Ascending aorta (tissue), 2 donors: ENCODE data around the gene DOCK6. TPM values are rescaled to one million over a fixed set of nuclear protein-coding genes. Genes with fewer than 3 reads are reported as not detected.
"Not testable (repeated sequence)": the region's sequence is repeated elsewhere in the genome, so short reads cannot be mapped to it uniquely, and the experiment has no call there.

ENCODE experiments used
- DNase-seq, 2 donors: peaks; one replicate each; pipeline ENCODE4 v3.0.0-alpha.2; 2019; ENCODE audit warnings: low spot score in 2 of 2
- H3K27ac ChIP-seq, 2 donors: fragments of 200-600 bp; sonication (generic); one replicate each; pipeline ENCODE4 v1.5.1; 2016 to 2017; ENCODE audit warnings: mild to moderate bottlenecking in 1 of 2
- H3K27me3 ChIP-seq: fragments of 200-600 bp; sonication (generic); one replicate; pipeline ENCODE4 v1.5.1; 2017
- H3K36me3 ChIP-seq, 2 donors: fragments of 200-600 bp; sonication (generic); one replicate each; pipeline ENCODE4 v1.5.1; 2016
- H3K4me1 ChIP-seq, 2 donors: fragments of 200-600 bp; sonication (generic); one replicate each; pipeline ENCODE4 v1.5.1; 2016 to 2017; ENCODE audit warnings: mild to moderate bottlenecking in 1 of 2
- H3K4me3 ChIP-seq, 2 donors: fragments of 200-600 bp; sonication (generic); one replicate each; pipeline ENCODE4 v1.5.1; 2016 to 2017; ENCODE audit warnings: mild to moderate bottlenecking in 1 of 2
- H3K9me3 ChIP-seq, 2 donors: fragments of 200-600 bp; sonication (generic); one replicate each; pipeline ENCODE4 v1.5.1; 2016
- intact Hi-C: fragments of 100-400 bp; cut with DNase I; formaldehyde crosslinking; loops from one replicate; pipeline ENCODE4 v1.15.1; 2023
- total RNA-seq: library from RNA; depleted of rRNA; stranded (reverse); fragments of >200 nt; gene quantifications from one replicate; pipeline ENCODE4 v1.1.0, GENCODE V29; 2016
- TF ChIP-seq, protein P1 (sequence below), 3 experiments: fragments of 200-600 bp in 2 of 3; fragments of 450-650 bp in 1 of 3; sonication (generic) in 2 of 3; IDR thresholded peaks; one replicate each; pipeline ENCODE4 v1.5.1; 2016 to 2019; ENCODE audit warnings: antibody characterized with exemption in 3 of 3, mild to moderate bottlenecking in 1 of 3, moderate library complexity in 1 of 3

DOCK6 gene
- total RNA-seq, 1 donor from 2014 or later, result 140 TPM

DNA sequence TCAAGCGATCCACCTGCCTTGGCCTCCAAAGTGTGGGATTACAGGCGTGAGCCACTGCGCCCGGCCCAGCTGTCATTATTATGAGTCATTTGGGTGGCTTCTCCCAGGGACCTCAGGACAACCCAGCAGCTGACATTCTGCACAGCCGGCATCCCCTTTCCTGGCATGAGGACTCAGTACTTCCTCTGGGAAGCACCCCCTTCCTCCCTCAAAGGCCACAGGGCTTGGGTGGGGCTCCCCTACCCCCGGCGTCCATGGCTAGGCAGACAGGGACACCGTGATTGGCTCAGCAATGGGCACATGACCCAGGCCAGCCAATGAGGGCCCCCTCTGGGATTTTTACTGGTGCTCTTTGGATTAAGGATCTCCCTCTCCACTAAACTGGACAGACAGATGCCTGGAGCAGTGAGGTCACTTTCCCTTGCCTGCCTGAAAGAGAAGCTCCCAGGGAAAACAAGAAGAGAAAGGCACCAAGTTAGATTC, 71.0 kb downstream of the DOCK6 start:
- DNase-seq, result peak; percentile 62 to 88
- Histone ChIP-seq H3K4me3 (peak overlapping the region; percentile 27 to 67), H3K36me3 (peaks cover 30 to 55% of the 10 kb centered on the region in 2 donors), H3K4me1 (peaks cover 33 to 63% of the 10 kb centered on the region in 2 donors), H3K27ac (peak overlapping the region; percentile 83 to 85), H3K27me3 (no peaks in the 10 kb centered on the region), H3K9me3 (no peaks in the 10 kb centered on the region)
- intact Hi-C loops, result no loop called here
- TF ChIP-seq, protein P1, sequence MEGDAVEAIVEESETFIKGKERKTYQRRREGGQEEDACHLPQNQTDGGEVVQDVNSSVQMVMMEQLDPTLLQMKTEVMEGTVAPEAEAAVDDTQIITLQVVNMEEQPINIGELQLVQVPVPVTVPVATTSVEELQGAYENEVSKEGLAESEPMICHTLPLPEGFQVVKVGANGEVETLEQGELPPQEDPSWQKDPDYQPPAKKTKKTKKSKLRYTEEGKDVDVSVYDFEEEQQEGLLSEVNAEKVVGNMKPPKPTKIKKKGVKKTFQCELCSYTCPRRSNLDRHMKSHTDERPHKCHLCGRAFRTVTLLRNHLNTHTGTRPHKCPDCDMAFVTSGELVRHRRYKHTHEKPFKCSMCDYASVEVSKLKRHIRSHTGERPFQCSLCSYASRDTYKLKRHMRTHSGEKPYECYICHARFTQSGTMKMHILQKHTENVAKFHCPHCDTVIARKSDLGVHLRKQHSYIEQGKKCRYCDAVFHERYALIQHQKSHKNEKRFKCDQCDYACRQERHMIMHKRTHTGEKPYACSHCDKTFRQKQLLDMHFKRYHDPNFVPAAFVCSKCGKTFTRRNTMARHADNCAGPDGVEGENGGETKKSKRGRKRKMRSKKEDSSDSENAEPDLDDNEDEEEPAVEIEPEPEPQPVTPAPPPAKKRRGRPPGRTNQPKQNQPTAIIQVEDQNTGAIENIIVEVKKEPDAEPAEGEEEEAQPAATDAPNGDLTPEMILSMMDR (IDR thresholded peaks at IDR 0.05), result no peak

DNA sequence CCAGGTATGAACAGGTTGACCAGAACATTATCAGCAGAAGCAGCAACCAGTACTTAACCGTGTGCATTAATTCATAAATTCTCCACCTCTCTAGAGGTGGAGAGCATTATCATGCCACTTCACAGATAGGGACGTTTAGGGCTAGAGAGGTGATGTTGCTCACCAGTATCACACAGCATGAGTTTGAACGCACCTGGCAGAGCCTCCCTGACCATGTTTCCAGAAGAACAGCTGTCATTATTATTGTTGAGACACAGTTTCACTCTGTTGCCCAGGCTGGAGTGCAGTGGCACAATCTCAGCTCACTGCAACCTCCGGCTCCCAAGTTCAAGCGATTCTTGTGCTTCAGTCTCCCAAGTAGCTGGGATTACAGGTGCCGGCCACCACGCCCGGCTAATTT, 71.8 kb downstream of the DOCK6 start:
- H3K27ac ChIP-seq, result peak overlapping the region; percentile 83 to 85
- no peaks in the 10 kb centered on the region for H3K27me3 ChIP-seq
- H3K9me3 ChIP-seq, result no peaks in the 10 kb centered on the region
- TF ChIP-seq, protein P1 (IDR thresholded peaks at IDR 0.05), result no peak
- DNase-seq, result no peak
- H3K36me3 ChIP-seq, result peaks cover 30 to 63% of the 10 kb centered on the region in 2 donors
- peaks cover 35 to 71% of the 10 kb centered on the region in 2 donors for H3K4me1 ChIP-seq
- intact Hi-C loops, result no loop called here
- H3K4me3 ChIP-seq, result peak overlapping the region; percentile 11 to 27

GRCh38 chr19:11187441-11187840, 74.9 kb downstream of the DOCK6 start:
- no peak overlapping the region for H3K4me3 ChIP-seq
- no peak for DNase-seq
- no peaks in the 10 kb centered on the region for H3K27me3 ChIP-seq
- intact Hi-C loops, result no loop called here
- TF ChIP-seq, protein P1 (IDR thresholded peaks at IDR 0.05), result no peak
- peaks cover 12 to 62% of the 10 kb centered on the region in 2 donors for H3K36me3 ChIP-seq
- no peaks in the 10 kb centered on the region for H3K9me3 ChIP-seq
- H3K4me1 ChIP-seq, result peaks cover 21 to 63% of the 10 kb centered on the region in 2 donors
- H3K27ac ChIP-seq, result peak overlapping the region; percentile 83 to 85

GRCh38 chr19:11182994-11183393, 79.3 kb downstream of the DOCK6 start:
- peak overlapping the region; percentile 83 to 85 for H3K27ac ChIP-seq
- intact Hi-C loops, result no loop called here
- DNase-seq, result no peak
- no peaks in the 10 kb centered on the region for H3K27me3 ChIP-seq
- peaks cover 19 to 48% of the 10 kb centered on the region in 2 donors for H3K36me3 ChIP-seq
- TF ChIP-seq, protein P1 (IDR thresholded peaks at IDR 0.05), result no peak
- H3K9me3 ChIP-seq, result no peaks in the 10 kb centered on the region
- H3K4me3 ChIP-seq, result no peak overlapping the region
- H3K4me1 ChIP-seq, result peaks cover 24 to 65% of the 10 kb centered on the region in 2 donors

DNA sequence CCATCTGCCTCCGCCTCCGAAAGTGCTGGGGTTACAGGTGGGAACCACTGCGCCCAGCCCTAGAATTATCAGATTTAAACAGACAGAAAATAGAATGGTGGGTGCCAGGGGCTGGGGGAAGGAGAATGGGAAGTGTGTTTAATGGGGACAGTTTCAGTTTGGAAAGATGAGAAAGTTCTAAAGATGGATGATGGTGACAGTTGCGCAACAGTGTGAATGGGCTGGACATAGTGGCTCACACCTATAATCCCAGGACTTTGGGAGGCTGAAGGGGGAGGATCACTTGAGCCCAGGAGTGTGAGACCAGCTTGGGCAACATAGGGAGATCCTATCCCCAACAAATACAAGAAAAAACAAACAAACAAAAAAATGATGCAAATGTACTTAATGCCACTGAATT, 80.8 kb downstream of the DOCK6 start:
- DNase-seq, result no peak
- Histone ChIP-seq H3K36me3 (peaks cover 34 to 60% of the 10 kb centered on the region in 2 donors), H3K4me3 (peak overlapping the region in 1 of 2 donors; percentile 21), H3K4me1 (peaks cover 24 to 56% of the 10 kb centered on the region in 2 donors), H3K27me3 (no peaks in the 10 kb centered on the region), H3K27ac (peak overlapping the region; percentile 65 to 83), H3K9me3 (no peaks in the 10 kb centered on the region)
- intact Hi-C loops, result no loop called here
- TF ChIP-seq, protein P1 (IDR thresholded peaks at IDR 0.05), result no peak

- H3K27ac ChIP-seq, result peak overlapping the region; percentile 82 to 83
- intact Hi-C loops, H3K27me3 ChIP-seq, DNase-seq, H3K9me3 ChIP-seq: not testable (repeated sequence)
- H3K4me1 ChIP-seq, result peaks cover 24 to 50% of the 10 kb centered on the region in 2 donors
- peaks cover 39 to 60% of the 10 kb centered on the region in 2 donors for H3K36me3 ChIP-seq
- peak overlapping the region in 1 of 2 donors; percentile 37 for H3K4me3 ChIP-seq
Observed at GRCh38 chr19:11180975-11181374, 81.3 kb downstream of the DOCK6 start.
